Breast epithelium (tissue), 4 donors: ENCODE data around the gene SPATA17. TPM values are rescaled to one million over a fixed set of nuclear protein-coding genes. Genes with fewer than 3 reads are reported as not detected.

ENCODE experiments used
- DNase-seq, 2 donors: peaks; one replicate each; pipeline ENCODE4 v3.0.0-alpha.2; 2019; ENCODE audit warnings: low spot score in 2 of 2
- H3K27ac ChIP-seq, 2 donors: fragments of 200-600 bp; sonication (generic) in 1 of 2; one replicate each; pipeline ENCODE4 v1.5.1; 2016 to 2019; ENCODE audit warnings: mild to moderate bottlenecking in 1 of 2
- H3K27me3 ChIP-seq, 2 donors: fragments of 200-600 bp; sonication (generic) in 1 of 2; one replicate each; pipeline versions ENCODE4 v1.5.1 to v1.6.0; 2017 to 2019; ENCODE audit warnings: control low read depth in 1 of 2, mild to moderate bottlenecking in 1 of 2
- H3K36me3 ChIP-seq: fragments of 200-600 bp; one replicate; pipeline ENCODE4 v1.5.1; 2019
- H3K4me1 ChIP-seq, 2 donors: fragments of 200-600 bp; sonication (generic); one replicate each; pipeline ENCODE4 v1.5.1; 2016 to 2019; ENCODE audit warnings: control low read depth in 1 of 2
- H3K4me3 ChIP-seq, 3 donors: fragments of 200-600 bp; sonication (generic); 1 replicate in 2 of 3; 2 replicates in 1 of 3; pipeline ENCODE4 v1.5.1; 2016 to 2019; ENCODE audit warnings: mild to moderate bottlenecking in 3 of 3, moderate library complexity in 2 of 3
- H3K9me3 ChIP-seq, 2 donors: fragments of 200-600 bp; sonication (generic) in 1 of 2; one replicate each; pipeline ENCODE4 v1.5.1; 2016 to 2019; ENCODE audit warnings: control low read depth in 1 of 2
- POLR2A ChIP-seq: fragments of 450-650 bp; IDR thresholded peaks from one replicate; pipeline ENCODE4 v1.6.1; 2016; ENCODE audit warnings: antibody characterized with exemption, mild to moderate bottlenecking, moderate library complexity
- POLR2AphosphoS5 ChIP-seq, 3 donors: sonication (generic); formaldehyde crosslinking; IDR thresholded peaks; one replicate each; pipeline ENCODE4 v1.6.1; 2017; ENCODE audit warnings: antibody characterized with exemption in 3 of 3
- intact Hi-C: fragments of 100-400 bp; cut with DNase I; formaldehyde crosslinking; loops from one replicate; pipeline ENCODE4 v1.15.1; 2023; ENCODE audit warnings: low total_unique reads
- total RNA-seq, 3 donors: library from RNA; depleted of rRNA; stranded (reverse); fragments of >200 nt; gene quantifications; one replicate each; pipeline ENCODE4 v1.1.0, GENCODE V29; 2016
- TF ChIP-seq, protein P1 (sequence below), 3 donors: fragments of 450-650 bp; IDR thresholded peaks; one replicate each; pipeline ENCODE4 v1.5.1; 2016 to 2017; ENCODE audit warnings: antibody characterized with exemption in 3 of 3, mild to moderate bottlenecking in 3 of 3, moderate library complexity in 3 of 3

SPATA17 gene
- total RNA-seq, 3 donors from 2014 or later, result 0.48 to 1.3 (median 0.59) TPM

DNA sequence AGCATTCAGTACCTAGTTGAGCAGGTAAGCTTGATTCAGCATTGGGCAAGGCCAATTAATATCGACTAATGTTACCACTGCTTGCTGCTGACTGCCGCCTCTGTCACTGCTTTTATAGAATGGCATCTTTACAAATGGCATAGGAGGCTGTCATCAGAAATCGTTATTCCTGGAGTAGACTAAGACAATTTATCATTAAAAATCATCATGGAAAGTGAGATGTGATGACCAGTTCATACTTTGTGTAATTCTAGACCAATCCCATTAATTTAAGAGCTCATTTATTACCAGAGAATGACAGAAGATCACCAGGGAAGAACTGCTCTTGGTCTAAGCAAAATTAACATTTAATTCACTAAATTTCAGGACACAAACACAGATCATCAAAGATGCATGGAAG lies 254.0 kb downstream of the SPATA17 start:
- Histone ChIP-seq H3K9me3 (no peaks in the 10 kb centered on the region), H3K27me3 (no peaks in the 10 kb centered on the region), H3K4me3 (no peak overlapping the region), H3K36me3 (no peaks in the 10 kb centered on the region), H3K27ac (no peak overlapping the region), H3K4me1 (no peaks in the 10 kb centered on the region)
- intact Hi-C loops, result no loop called here
- no peak for TF ChIP-seq POLR2AphosphoS5 (IDR thresholded peaks at IDR 0.05)
- DNase-seq, result no peak

DNA sequence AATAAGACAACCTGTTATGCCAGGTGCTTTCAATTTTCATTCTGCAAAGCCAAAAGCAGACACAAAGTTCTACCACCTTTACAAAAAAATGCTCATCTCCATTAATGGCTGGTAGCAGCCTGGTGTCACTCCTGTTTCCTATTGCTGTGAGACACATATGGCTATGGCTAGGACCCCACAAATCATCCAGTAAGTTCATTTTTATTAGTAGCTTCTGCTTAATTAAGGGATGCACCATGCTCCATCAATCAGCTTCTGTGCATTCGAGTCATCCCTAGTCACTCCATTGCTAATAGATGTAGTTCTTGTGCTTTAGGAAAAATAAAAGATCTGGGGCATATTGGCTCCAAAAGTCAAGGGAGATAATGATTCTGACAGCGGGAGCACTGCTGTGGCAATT lies 257.2 kb downstream of the SPATA17 start:
- intact Hi-C loops, result no loop called here

DNA sequence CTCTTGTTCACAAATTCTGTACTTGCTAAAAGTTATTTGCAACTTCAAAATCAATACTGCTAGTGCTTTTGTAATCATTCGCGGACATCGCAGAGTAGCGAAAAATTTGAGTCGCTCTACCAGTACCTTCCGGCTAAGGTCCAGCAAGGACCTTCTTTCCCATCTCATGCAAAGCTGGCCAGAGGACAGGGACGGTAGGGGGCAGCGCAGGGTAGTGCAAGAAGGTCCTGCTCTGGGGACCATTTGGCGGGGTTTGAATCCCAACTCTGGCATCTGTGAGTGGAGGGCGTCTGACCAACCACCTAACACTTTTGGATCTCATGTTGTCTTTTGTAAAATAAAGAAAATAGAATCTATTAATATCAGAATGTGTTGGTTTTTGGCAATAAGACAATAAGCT lies 258.3 kb downstream of the SPATA17 start:
- Histone ChIP-seq H3K4me3 (no peak overlapping the region), H3K9me3 (no peaks in the 10 kb centered on the region), H3K27me3 (no peaks in the 10 kb centered on the region), H3K36me3 (no peaks in the 10 kb centered on the region), H3K27ac (no peak overlapping the region), H3K4me1 (no peaks in the 10 kb centered on the region)
- no peak for TF ChIP-seq POLR2AphosphoS5 (IDR thresholded peaks at IDR 0.05)
- TF ChIP-seq, protein P1, sequence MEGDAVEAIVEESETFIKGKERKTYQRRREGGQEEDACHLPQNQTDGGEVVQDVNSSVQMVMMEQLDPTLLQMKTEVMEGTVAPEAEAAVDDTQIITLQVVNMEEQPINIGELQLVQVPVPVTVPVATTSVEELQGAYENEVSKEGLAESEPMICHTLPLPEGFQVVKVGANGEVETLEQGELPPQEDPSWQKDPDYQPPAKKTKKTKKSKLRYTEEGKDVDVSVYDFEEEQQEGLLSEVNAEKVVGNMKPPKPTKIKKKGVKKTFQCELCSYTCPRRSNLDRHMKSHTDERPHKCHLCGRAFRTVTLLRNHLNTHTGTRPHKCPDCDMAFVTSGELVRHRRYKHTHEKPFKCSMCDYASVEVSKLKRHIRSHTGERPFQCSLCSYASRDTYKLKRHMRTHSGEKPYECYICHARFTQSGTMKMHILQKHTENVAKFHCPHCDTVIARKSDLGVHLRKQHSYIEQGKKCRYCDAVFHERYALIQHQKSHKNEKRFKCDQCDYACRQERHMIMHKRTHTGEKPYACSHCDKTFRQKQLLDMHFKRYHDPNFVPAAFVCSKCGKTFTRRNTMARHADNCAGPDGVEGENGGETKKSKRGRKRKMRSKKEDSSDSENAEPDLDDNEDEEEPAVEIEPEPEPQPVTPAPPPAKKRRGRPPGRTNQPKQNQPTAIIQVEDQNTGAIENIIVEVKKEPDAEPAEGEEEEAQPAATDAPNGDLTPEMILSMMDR (IDR thresholded peaks at IDR 0.05), result no peak
- TF ChIP-seq POLR2A, result no peak
- DNase-seq, result no peak
- intact Hi-C loops, result no loop called here

More for the DNA sequence above, 257.2 kb downstream of the SPATA17 start:
- TF ChIP-seq POLR2A (no peak), POLR2AphosphoS5 (IDR thresholded peaks at IDR 0.05) (no peak)
- TF ChIP-seq, protein P1 (IDR thresholded peaks at IDR 0.05), result no peak
- no peaks in the 10 kb centered on the region for H3K27me3 ChIP-seq
- no peaks in the 10 kb centered on the region for H3K4me1 ChIP-seq
- H3K36me3 ChIP-seq, result no peaks in the 10 kb centered on the region
- H3K27ac ChIP-seq, result no peak overlapping the region
- no peaks in the 10 kb centered on the region for H3K9me3 ChIP-seq
- no peak for DNase-seq
- H3K4me3 ChIP-seq, result no peak overlapping the region

DNA sequence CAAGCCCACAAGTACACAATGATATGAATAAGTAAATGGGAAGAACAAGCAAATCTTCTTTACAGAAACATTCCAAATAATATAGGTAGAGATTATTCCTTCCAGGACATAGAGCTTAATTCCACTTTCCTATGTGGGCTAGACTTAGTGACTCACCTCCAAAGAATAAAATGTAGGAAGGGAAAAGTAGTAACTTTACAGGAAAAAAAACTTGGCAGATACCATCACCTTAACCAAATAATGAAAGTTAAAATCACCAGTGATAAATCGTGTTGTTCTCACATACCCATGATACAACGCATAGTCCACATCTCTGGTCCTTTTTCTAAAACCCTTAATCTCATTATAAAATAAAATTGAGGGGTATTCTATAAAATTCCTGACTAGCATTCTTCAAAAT lies 260.8 kb downstream of the SPATA17 start:
- intact Hi-C loops, result no loop called here
- Histone ChIP-seq H3K27me3 (no peaks in the 10 kb centered on the region), H3K9me3 (no peaks in the 10 kb centered on the region), H3K27ac (no peak overlapping the region), H3K4me1 (no peaks in the 10 kb centered on the region), H3K4me3 (no peak overlapping the region), H3K36me3 (no peaks in the 10 kb centered on the region)
- TF ChIP-seq, protein P1 (IDR thresholded peaks at IDR 0.05), result no peak
- no peak for DNase-seq

DNA sequence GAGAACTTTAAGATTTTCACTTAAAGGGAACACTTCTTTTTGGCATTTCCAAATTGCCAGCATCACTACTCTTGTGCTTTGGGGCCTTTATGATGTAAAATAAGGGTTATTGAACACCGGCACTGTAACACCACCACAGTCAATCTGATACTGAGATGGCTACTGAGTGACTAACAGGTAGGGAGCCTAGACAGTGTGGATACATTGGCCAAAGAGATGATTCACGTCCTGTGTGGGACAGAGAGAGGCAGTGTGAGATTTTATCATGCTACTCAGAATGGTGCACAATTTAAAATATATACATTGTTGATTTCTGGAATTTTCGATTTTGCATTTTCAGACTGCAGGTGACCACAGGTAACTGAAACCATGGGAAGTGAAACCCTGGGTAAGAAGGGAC lies 261.6 kb downstream of the SPATA17 start:
- H3K9me3 ChIP-seq, result no peaks in the 10 kb centered on the region
- no peaks in the 10 kb centered on the region for H3K4me1 ChIP-seq
- TF ChIP-seq POLR2A (no peak), POLR2AphosphoS5 (IDR thresholded peaks at IDR 0.05) (no peak)
- TF ChIP-seq, protein P1 (IDR thresholded peaks at IDR 0.05), result no peak
- intact Hi-C loops, result no loop called here
- no peaks in the 10 kb centered on the region for H3K36me3 ChIP-seq
- H3K27me3 ChIP-seq, result no peaks in the 10 kb centered on the region
- no peak overlapping the region for H3K27ac ChIP-seq
- DNase-seq, result no peak
- H3K4me3 ChIP-seq, result no peak overlapping the region

DNA sequence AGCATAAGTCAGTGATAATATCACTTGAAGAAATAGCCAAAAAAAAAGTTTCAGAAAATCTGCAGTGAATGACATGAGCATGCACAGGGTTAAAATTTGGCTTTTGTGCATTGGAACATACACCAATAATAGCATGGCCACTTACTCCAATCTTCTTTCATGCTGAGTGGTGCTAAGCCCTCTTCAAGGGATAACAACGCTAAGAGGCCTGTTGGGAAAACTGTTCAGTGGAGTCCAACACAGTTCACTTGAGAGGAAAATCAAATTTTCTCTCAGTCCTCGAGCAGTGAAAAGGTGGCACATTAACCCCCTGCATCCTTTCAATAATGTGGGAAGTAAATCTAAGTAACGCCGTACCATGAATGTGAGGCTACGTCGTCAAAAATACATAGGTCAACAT lies 264.7 kb downstream of the SPATA17 start:
- no peaks in the 10 kb centered on the region for H3K27me3 ChIP-seq
- no peaks in the 10 kb centered on the region for H3K4me1 ChIP-seq
- no peaks in the 10 kb centered on the region for H3K36me3 ChIP-seq
- TF ChIP-seq POLR2A (no peak), POLR2AphosphoS5 (IDR thresholded peaks at IDR 0.05) (no peak)
- TF ChIP-seq, protein P1 (IDR thresholded peaks at IDR 0.05), result no peak
- no peak for DNase-seq
- intact Hi-C loops, result no loop called here
- no peak overlapping the region for H3K27ac ChIP-seq
- no peaks in the 10 kb centered on the region for H3K9me3 ChIP-seq
- no peak overlapping the region for H3K4me3 ChIP-seq
